Calu3 (cell line): ENCODE data around the gene ACSL3. TPM values are rescaled to one million over a fixed set of nuclear protein-coding genes. Genes with fewer than 3 reads are reported as not detected.
"Not testable (repeated sequence)": the region's sequence is repeated elsewhere in the genome, so short reads cannot be mapped to it uniquely, and the experiment has no call there.

Source experiments
- BruUV-seq: library from RNA; stranded (reverse); fragments of 400-500 nt; replicated peaks from 2 replicates; lab custom pipeline; 2021; lab: Mats Ljungman, UMichigan
- CTCF ChIA-PET: fragments of 300-600 bp; sonication (Branson Sonifier 250); formaldehyde crosslinking; loops from one replicate; lab custom pipeline; 2022; ENCODE audit warnings: antibody characterized with exemption; lab: Charles Lee
- DNase-seq: peaks from one replicate; pipeline ENCODE4 v3.0.0; 2022
- H3K27ac Mint-ChIP-seq: one replicate; pipeline ENCODE4 v1.8.0; 2022; ENCODE audit warnings: mixed read lengths; ENCODE audit not compliant: unreplicated experiment
- H3K27me3 Mint-ChIP-seq: one replicate; pipeline ENCODE4 v1.8.0; 2022; ENCODE audit warnings: mixed read lengths; ENCODE audit not compliant: unreplicated experiment
- H3K36me3 Mint-ChIP-seq: one replicate; pipeline ENCODE4 v1.8.0; 2022; ENCODE audit warnings: mild to moderate bottlenecking, moderate library complexity, mixed read lengths; ENCODE audit not compliant: insufficient read depth, unreplicated experiment
- H3K4me1 Mint-ChIP-seq: one replicate; pipeline ENCODE4 v1.8.0; 2022; ENCODE audit warnings: mild to moderate bottlenecking, low read depth, mixed read lengths; ENCODE audit not compliant: unreplicated experiment
- H3K4me3 Mint-ChIP-seq: one replicate; pipeline ENCODE4 v1.8.0; 2022; ENCODE audit warnings: mild to moderate bottlenecking, low read depth, moderate library complexity, mixed read lengths; ENCODE audit not compliant: unreplicated experiment
- H3K9me3 Mint-ChIP-seq: one replicate; pipeline ENCODE4 v1.8.0; 2022; ENCODE audit warnings: low read depth, mixed read lengths; ENCODE audit not compliant: unreplicated experiment
- intact Hi-C: fragments of 100-400 bp; cut with micrococcal nuclease; formaldehyde crosslinking; loops from one replicate; pipeline ENCODE4 v1.10.0; 2022; ENCODE audit not compliant: unreplicated experiment
- total RNA-seq: library from RNA; stranded (reverse); gene quantifications from 2 replicates; pipeline ENCODE4 v1.2.3, GENCODE V29; 2022
- TF ChIP-seq, protein P1 (sequence below): fragments of 200-600 bp; IDR thresholded peaks from one replicate; pipeline ENCODE4 v1.8.0; 2022; ENCODE audit warnings: antibody characterized with exemption; ENCODE audit not compliant: unreplicated experiment

The ACSL3 gene
- total RNA-seq, 1 experiment from 2014 or later: 167 TPM

DNA sequence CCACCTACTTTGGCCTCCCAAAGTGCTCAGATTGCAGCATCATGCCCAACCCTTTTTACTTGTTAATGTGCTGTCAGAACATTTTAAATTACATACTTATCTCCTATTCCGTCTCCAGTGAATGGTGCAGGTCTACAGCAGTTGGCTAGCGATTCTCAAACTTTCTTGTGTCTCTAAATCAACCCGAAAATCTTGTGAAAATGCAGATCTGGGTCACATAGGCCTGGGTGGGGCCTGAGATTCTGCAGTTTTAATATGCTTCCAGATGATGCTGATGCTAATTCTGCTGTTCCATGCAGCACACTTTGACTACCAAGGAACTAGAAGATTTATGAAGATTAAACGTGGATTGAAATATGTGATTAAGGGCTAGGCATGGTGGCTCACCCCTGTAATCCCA, 14.8 kb upstream of the ACSL3 start:
- no peak overlapping the region for H3K27ac Mint-ChIP-seq
- H3K36me3 Mint-ChIP-seq: peaks cover 10% of the 10 kb centered on the region
- BruUV-seq: no TSS peak
- no peaks in the 10 kb centered on the region for H3K9me3 Mint-ChIP-seq
- no peak for DNase-seq
- TF ChIP-seq, protein P1, sequence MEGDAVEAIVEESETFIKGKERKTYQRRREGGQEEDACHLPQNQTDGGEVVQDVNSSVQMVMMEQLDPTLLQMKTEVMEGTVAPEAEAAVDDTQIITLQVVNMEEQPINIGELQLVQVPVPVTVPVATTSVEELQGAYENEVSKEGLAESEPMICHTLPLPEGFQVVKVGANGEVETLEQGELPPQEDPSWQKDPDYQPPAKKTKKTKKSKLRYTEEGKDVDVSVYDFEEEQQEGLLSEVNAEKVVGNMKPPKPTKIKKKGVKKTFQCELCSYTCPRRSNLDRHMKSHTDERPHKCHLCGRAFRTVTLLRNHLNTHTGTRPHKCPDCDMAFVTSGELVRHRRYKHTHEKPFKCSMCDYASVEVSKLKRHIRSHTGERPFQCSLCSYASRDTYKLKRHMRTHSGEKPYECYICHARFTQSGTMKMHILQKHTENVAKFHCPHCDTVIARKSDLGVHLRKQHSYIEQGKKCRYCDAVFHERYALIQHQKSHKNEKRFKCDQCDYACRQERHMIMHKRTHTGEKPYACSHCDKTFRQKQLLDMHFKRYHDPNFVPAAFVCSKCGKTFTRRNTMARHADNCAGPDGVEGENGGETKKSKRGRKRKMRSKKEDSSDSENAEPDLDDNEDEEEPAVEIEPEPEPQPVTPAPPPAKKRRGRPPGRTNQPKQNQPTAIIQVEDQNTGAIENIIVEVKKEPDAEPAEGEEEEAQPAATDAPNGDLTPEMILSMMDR: no peak
- H3K4me1 Mint-ChIP-seq: peaks cover 44% of the 10 kb centered on the region
- H3K4me3 Mint-ChIP-seq: no peak overlapping the region
- H3K27me3 Mint-ChIP-seq: no peaks in the 10 kb centered on the region
- CTCF ChIA-PET: no interaction called here
- intact Hi-C loops: no loop called here

DNA sequence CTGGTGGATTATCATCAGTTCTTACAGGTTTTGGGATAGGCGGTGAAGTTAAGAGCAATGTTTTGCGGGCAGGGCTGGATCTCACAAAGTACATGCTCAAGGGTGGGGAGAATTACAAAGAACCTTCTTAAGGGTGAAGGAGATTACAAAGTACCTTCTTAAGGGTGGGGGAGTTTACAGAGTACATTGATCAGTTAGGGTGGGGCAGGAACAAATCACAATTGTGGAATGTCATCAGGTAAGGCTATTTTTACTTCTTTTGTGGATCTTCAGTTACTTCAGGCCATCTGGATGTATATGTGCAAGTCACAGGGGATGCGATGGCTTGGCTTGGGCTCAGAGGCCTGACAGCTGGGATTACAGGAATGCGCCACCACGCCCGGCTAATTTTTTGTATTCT, 12.8 kb upstream of the ACSL3 start:
- H3K4me3 Mint-ChIP-seq: peak overlapping the region; percentile 17

GRCh38 chr2:222848862-222849261, 12.0 kb upstream of the ACSL3 start:
- H3K9me3 Mint-ChIP-seq: no peaks in the 10 kb centered on the region
- peaks cover 38% of the 10 kb centered on the region for H3K4me1 Mint-ChIP-seq
- H3K36me3 Mint-ChIP-seq: peaks cover 5% of the 10 kb centered on the region
- TF ChIP-seq, protein P1: no peak
- intact Hi-C loops: no loop called here
- CTCF ChIA-PET: interaction anchor here (0.6 to 2.1 kb wide), 3 partner anchors 13 to 155 kb away, joined by 3 to 6 read pairs (median 5); no protein-coding TSS in a partner anchor
- no peak overlapping the region for H3K4me3 Mint-ChIP-seq
- no peak overlapping the region for H3K27ac Mint-ChIP-seq
- DNase-seq: no peak
- H3K27me3 Mint-ChIP-seq: no peaks in the 10 kb centered on the region
- BruUV-seq: no TSS peak

More for the DNA sequence above, 12.8 kb upstream of the ACSL3 start:
- Mint-ChIP-seq H3K27ac (peak overlapping the region; percentile 75), H3K4me1 (peaks cover 46% of the 10 kb centered on the region)
- CTCF ChIA-PET: interaction anchor here (0.7 to 2.1 kb wide), 2 partner anchors 14 to 30 kb away, joined by 3 to 5 read pairs; no protein-coding TSS in a partner anchor
- H3K27me3 Mint-ChIP-seq, BruUV-seq, H3K9me3 Mint-ChIP-seq, intact Hi-C loops, DNase-seq, H3K36me3 Mint-ChIP-seq: not testable (repeated sequence)

DNA sequence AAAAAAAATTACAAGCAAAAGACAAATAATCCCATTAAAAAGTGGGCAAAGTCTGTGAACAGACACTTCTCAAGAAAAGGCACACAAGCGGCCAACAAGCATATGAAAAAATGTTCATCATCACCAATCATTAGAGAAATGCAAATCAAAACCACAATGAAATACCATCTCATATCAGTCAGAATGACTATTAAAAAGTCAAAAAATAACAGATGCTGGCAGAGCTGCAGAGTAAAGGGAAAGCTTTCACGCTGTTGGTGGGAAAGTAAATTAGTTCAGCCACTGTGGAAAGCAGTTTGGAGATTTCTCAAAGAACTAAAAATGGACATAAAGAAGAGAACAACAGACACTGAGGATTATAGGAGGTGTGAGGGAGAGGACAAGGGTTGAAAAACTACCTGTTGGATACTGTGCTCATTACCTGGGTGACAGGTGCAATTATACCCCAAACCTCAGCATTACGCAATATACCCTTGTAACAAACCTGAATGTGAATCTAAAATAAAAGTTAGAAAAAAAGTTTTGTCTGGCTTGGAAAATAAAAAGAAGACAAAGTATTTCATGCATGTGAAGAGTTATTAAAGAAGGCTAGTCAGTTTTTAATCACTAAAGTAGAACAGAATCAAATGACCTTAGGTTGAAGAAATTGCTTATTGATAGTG, 8.7 kb upstream of the ACSL3 start:
- Mint-ChIP-seq H3K36me3 (no peaks in the 10 kb centered on the region), H3K27me3 (no peaks in the 10 kb centered on the region), H3K9me3 (no peaks in the 10 kb centered on the region), H3K4me3 (no peak overlapping the region), H3K4me1 (peaks cover 30% of the 10 kb centered on the region), H3K27ac (no peak overlapping the region)
- TF ChIP-seq, protein P1: no peak
- CTCF ChIA-PET: no interaction called here
- no peak for DNase-seq
- BruUV-seq: no TSS peak
- intact Hi-C loops: no loop called here
